IMR-90 (cell line): ENCODE measurements around the gene FBN3. TPM values are rescaled to one million over a fixed set of nuclear protein-coding genes. Genes with fewer than 3 reads are reported as not detected.

Experiments used
- ATAC-seq: fragments of 200-7000 bp; cut with Tn5 transposase; 2 replicates; pipeline ENCODE4 v1.9.1; 2020; ENCODE audit warnings: low read depth, mild to moderate bottlenecking, moderate library complexity
- BruUV-seq: library from RNA; stranded (reverse); fragments of 400-500 nt; replicated peaks from 2 replicates; lab custom pipeline; 2021; lab: Mats Ljungman, UMichigan
- CTCF ChIA-PET: fragments of 300-600 bp; formaldehyde crosslinking; extraction: SDS; loops from one replicate; lab custom pipeline; 2021; ENCODE audit warnings: antibody characterized with exemption; lab: Yijun Ruan, JAX
- POLR2A ChIA-PET: fragments of 300-600 bp; sonication (Branson Sonifier 250); formaldehyde crosslinking; loops from one replicate; lab custom pipeline; 2022; ENCODE audit warnings: antibody characterized with exemption; ENCODE audit not compliant: unreplicated experiment; lab: Charles Lee
- DNase-seq: peaks from one replicate; pipeline ENCODE4 v3.0.0; 2013
- H2AFZ ChIP-seq: replicated peaks from 2 replicates; pipeline ENCODE3; 2013; ENCODE audit warnings: low read length, mild to moderate bottlenecking; ENCODE audit not compliant: poor library complexity
- H2AK5ac ChIP-seq: 2 replicates; pipeline ENCODE4 v1.6.1; 2013; ENCODE audit warnings: low read depth, low read length, inconsistent platforms
- H2AK9ac ChIP-seq: replicated peaks from 2 replicates; pipeline ENCODE3; 2013; ENCODE audit warnings: mild to moderate bottlenecking, low read depth, low read length, moderate library complexity; ENCODE audit not compliant: poor library complexity
- H2BK120ac ChIP-seq: 2 replicates; pipeline ENCODE4 v1.6.1; 2013; ENCODE audit warnings: low read depth, low read length, inconsistent platforms
- H2BK15ac ChIP-seq: 3 replicates; pipeline ENCODE4 v1.6.1; 2013; ENCODE audit warnings: low read depth, low read length, inconsistent platforms
- H2BK20ac ChIP-seq: 2 replicates; pipeline ENCODE4 v1.6.1; 2013; ENCODE audit warnings: low read depth, mild to moderate bottlenecking, inconsistent platforms, low read length, moderate library complexity
- H2BK5ac ChIP-seq: 2 replicates; pipeline ENCODE4 v1.6.1; 2013; ENCODE audit warnings: mild to moderate bottlenecking, low read depth, low read length, inconsistent platforms; ENCODE audit not compliant: poor library complexity, severe bottlenecking
- H3K14ac ChIP-seq: replicated peaks from 2 replicates; pipeline ENCODE4 v1.6.1; 2013; ENCODE audit warnings: low read depth, low read length, inconsistent platforms
- H3K18ac ChIP-seq: 2 replicates; pipeline ENCODE4 v1.6.1; 2013; ENCODE audit warnings: low read depth, low read length, control low read depth
- H3K23ac ChIP-seq: 2 replicates; pipeline ENCODE4 v1.6.1; 2013; ENCODE audit warnings: low read depth, low read length, inconsistent platforms
- H3K27ac ChIP-seq: 2 replicates; pipeline ENCODE4 v1.5.1; 2013; ENCODE audit warnings: mild to moderate bottlenecking, control low read depth, low read length; ENCODE audit not compliant: insufficient read depth
- H3K27me3 ChIP-seq: 2 replicates; pipeline ENCODE4 v1.6.1; 2013; ENCODE audit warnings: low read length; ENCODE audit not compliant: control insufficient read depth, insufficient read depth
- H3K36me3 ChIP-seq: 2 replicates; pipeline ENCODE4 v1.6.1; 2013; ENCODE audit warnings: low read length, mixed read lengths; ENCODE audit not compliant: control insufficient read depth, insufficient read depth
- H3K4ac ChIP-seq: 2 replicates; pipeline ENCODE4 v1.6.1; 2013; ENCODE audit warnings: low read depth, low read length, inconsistent platforms
- H3K4me1 ChIP-seq: 2 replicates; pipeline ENCODE4 v1.6.1; 2013; ENCODE audit warnings: low read length, mixed read lengths; ENCODE audit not compliant: control insufficient read depth, insufficient read depth
- H3K4me2 ChIP-seq: 2 replicates; pipeline ENCODE4 v1.6.1; 2013; ENCODE audit warnings: low read depth, mild to moderate bottlenecking, control low read depth, low read length, moderate library complexity
- H3K4me3 ChIP-seq: 2 replicates; pipeline ENCODE4 v1.5.1; 2013; ENCODE audit warnings: low read depth, mild to moderate bottlenecking, control low read depth, low read length, moderate library complexity; ENCODE audit not compliant: insufficient read depth
- H3K56ac ChIP-seq: 2 replicates; pipeline ENCODE4 v1.6.1; 2013; ENCODE audit warnings: low read length, inconsistent platforms; ENCODE audit not compliant: insufficient read depth; ENCODE audit errors: extremely low read depth
- H3K79me1 ChIP-seq, 2 experiments: 2 replicates each; pipeline ENCODE4 v1.6.1; 2013; ENCODE audit warnings: low read length in 2 of 2, inconsistent platforms in 1 of 2, low read depth in 1 of 2
- H3K9ac ChIP-seq: 2 replicates; pipeline ENCODE4 v1.6.1; 2013; ENCODE audit warnings: low read depth, low read length, control low read depth
- H3K9me1 ChIP-seq: 2 replicates; pipeline ENCODE4 v1.6.1; 2013; ENCODE audit warnings: low read length, inconsistent platforms; ENCODE audit not compliant: insufficient read depth
- H3K9me3 ChIP-seq: 2 replicates; pipeline ENCODE4 v1.6.1; 2013; ENCODE audit warnings: low read length; ENCODE audit not compliant: control insufficient read depth, insufficient read depth
- H4K20me1 ChIP-seq: 2 replicates; pipeline ENCODE4 v1.6.1; 2013; ENCODE audit warnings: low read length, inconsistent platforms; ENCODE audit not compliant: insufficient read depth
- H4K5ac ChIP-seq: 2 replicates; pipeline ENCODE4 v1.6.1; 2013; ENCODE audit warnings: mild to moderate bottlenecking, low read depth, low read length, control low read depth
- H4K8ac ChIP-seq, 2 experiments: 2 replicates each; pipeline ENCODE4 v1.6.1; 2013; ENCODE audit warnings: low read depth in 2 of 2, low read length in 2 of 2, control low read depth in 1 of 2, inconsistent platforms in 1 of 2
- H4K91ac ChIP-seq: 2 replicates; pipeline ENCODE4 v1.6.1; 2013; ENCODE audit warnings: low read depth, low read length, inconsistent platforms; ENCODE audit not compliant: insufficient read depth
- BHLHE40 ChIP-seq: fragments of 150-350 bp; IDR thresholded peaks from 2 replicates; pipeline ENCODE4 v1.6.1; 2016; ENCODE audit warnings: mild to moderate bottlenecking, low read depth, low read length
- CEBPB ChIP-seq: IDR thresholded peaks from 2 replicates; pipeline ENCODE4 v1.6.1; 2012; ENCODE audit warnings: low read depth, low read length, improper control_type of control experiment
- CHD1 ChIP-seq: IDR thresholded peaks from 2 replicates; pipeline ENCODE4 v1.6.1; 2012; ENCODE audit warnings: low read depth, low read length, improper control_type of control experiment
- FOS ChIP-seq: fragments of 150-350 bp; IDR thresholded peaks from 2 replicates; pipeline ENCODE4 v1.6.1; 2016; ENCODE audit warnings: low read depth, low read length
- MAFK ChIP-seq: IDR thresholded peaks from 2 replicates; pipeline ENCODE4 v1.6.1; 2012; ENCODE audit warnings: low read depth, low read length, improper control_type of control experiment
- MAZ ChIP-seq: IDR thresholded peaks from 2 replicates; pipeline ENCODE4 v1.6.1; 2012; ENCODE audit warnings: low read depth, mild to moderate bottlenecking, low read length, improper control_type of control experiment, moderate library complexity, borderline replicate concordance
- NFE2L2 ChIP-seq: fragments of 150-350 bp; IDR thresholded peaks from 2 replicates; pipeline ENCODE4 v1.6.1; 2016; ENCODE audit warnings: low read depth, mild to moderate bottlenecking, low read length
- POLR2A ChIP-seq: IDR thresholded peaks from 2 replicates; pipeline ENCODE4 v1.6.1; 2012; ENCODE audit warnings: mild to moderate bottlenecking, low read depth, low read length
- RAD21 ChIP-seq: IDR thresholded peaks from 2 replicates; pipeline ENCODE4 v1.6.1; 2012; ENCODE audit warnings: low read length, improper control_type of control experiment
- RFX5 ChIP-seq: IDR thresholded peaks from 2 replicates; pipeline ENCODE4 v1.8.0; 2012; ENCODE audit warnings: low read depth, mild to moderate bottlenecking, low read length, moderate library complexity
- WGBS, 2 experiments: methylation state at CpG; one replicate each; pipeline versions ENCODE4 v1.1.5 to v1.1.7; 2013; ENCODE audit warnings: missing lambda C conversion rate in 2 of 2; ENCODE audit not compliant: insufficient read length in 1 of 2; ENCODE audit errors: extremely low coverage in 2 of 2; 5-methylcytosine and 5-hydroxymethylcytosine counted together
- dilution Hi-C: fragments of 300-500 bp; cut with HindIII; formaldehyde crosslinking; loops from one replicate; pipeline ENCODE4 v1.14.3; 2018; ENCODE audit warnings: low sequenced_read_pairs; ENCODE audit not compliant: unreplicated experiment
- in situ Hi-C: fragments of 300-500 bp; cut with MboI; formaldehyde crosslinking; loops from 3 replicates; pipeline ENCODE4 v1.14.3; 2019; ENCODE audit warnings: low sequenced_read_pairs, inconsistent platforms, mixed read lengths
- intact Hi-C: fragments of 100-400 bp; cut with micrococcal nuclease; formaldehyde crosslinking; loops from 2 replicates; pipeline ENCODE4 v1.10.0; 2022
- polyA plus RNA-seq, 3 experiments: library from polyadenylated mRNA; depleted of rRNA; stranded (reverse); fragments of >200 nt; gene quantifications; 2 replicates each; pipeline ENCODE4 v1.2.3, GENCODE V29; 2012; ENCODE audit warnings: low replicate concordance in 1 of 3
- total RNA-seq: library from RNA; depleted of rRNA; stranded (reverse); fragments of >200 nt; gene quantifications from 2 replicates; pipeline ENCODE4 v1.2.3, GENCODE V29; 2012
- TF ChIP-seq, protein P1 (sequence below): conservative IDR thresholded peaks from 2 replicates; pipeline ENCODE4 v1.5.1; 2012; ENCODE audit warnings: mild to moderate bottlenecking, low read depth, low read length, improper control_type of control experiment
- TF ChIP-seq, protein P2 (sequence below): fragments of 150-350 bp; IDR thresholded peaks from 2 replicates; pipeline ENCODE4 v1.6.1; 2016; ENCODE audit warnings: low read depth, mild to moderate bottlenecking, low read length, moderate library complexity, borderline replicate concordance

FBN3 gene
- total and polyA plus RNA-seq, 2 of the 4 experiments (the other 2 are of a cell fraction), result not detected

DNA sequence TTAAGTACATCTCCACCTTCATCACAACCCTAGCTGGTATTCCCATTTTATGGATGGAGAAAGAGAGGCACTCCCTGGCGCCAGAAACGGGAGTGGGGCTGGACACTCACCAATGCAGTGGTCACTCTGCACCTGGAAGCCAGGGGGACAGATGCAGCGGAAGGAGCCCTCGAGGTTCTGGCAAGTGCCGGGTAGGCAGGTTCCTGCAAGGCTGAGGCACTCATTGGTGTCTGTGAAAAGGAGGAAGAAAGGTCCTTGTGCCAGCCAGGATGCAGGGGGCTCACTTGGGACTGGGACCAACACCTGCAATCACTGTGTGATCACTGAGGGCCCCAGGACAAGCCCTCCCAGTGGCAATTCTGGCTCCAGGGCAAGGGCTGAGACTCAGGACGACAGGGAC lies 55.1 kb downstream of the FBN3 start:
- intact Hi-C loops, result no loop called here

More for the DNA sequence above, 55.1 kb downstream of the FBN3 start:
- Histone ChIP-seq H3K18ac (no peak overlapping the region), H2AK9ac (no peak overlapping the region), H3K14ac (no peak overlapping the region), H3K4ac (no peak overlapping the region), H3K27me3 (no peaks in the 10 kb centered on the region), H4K8ac (no peak overlapping the region), H3K79me1 (no peaks in the 10 kb centered on the region), H2AK5ac (no peak overlapping the region), H3K9ac (no peak overlapping the region), H2BK120ac (no peak overlapping the region), H2AFZ (no peak overlapping the region), H2BK5ac (no peak overlapping the region), H4K5ac (no peak overlapping the region), H3K4me3 (no peak overlapping the region), H3K23ac (no peak overlapping the region), H4K20me1 (no peaks in the 10 kb centered on the region), H3K9me3 (peaks cover 32% of the 10 kb centered on the region), H3K27ac (no peak overlapping the region), H2BK20ac (no peak overlapping the region), H3K36me3 (no peaks in the 10 kb centered on the region), H3K56ac (no peak overlapping the region), H3K9me1 (no peaks in the 10 kb centered on the region), H2BK15ac (no peak overlapping the region), H3K4me1 (no peaks in the 10 kb centered on the region), H3K4me2 (no peak overlapping the region), H4K91ac (no peak overlapping the region)
- TF ChIP-seq, protein P1, sequence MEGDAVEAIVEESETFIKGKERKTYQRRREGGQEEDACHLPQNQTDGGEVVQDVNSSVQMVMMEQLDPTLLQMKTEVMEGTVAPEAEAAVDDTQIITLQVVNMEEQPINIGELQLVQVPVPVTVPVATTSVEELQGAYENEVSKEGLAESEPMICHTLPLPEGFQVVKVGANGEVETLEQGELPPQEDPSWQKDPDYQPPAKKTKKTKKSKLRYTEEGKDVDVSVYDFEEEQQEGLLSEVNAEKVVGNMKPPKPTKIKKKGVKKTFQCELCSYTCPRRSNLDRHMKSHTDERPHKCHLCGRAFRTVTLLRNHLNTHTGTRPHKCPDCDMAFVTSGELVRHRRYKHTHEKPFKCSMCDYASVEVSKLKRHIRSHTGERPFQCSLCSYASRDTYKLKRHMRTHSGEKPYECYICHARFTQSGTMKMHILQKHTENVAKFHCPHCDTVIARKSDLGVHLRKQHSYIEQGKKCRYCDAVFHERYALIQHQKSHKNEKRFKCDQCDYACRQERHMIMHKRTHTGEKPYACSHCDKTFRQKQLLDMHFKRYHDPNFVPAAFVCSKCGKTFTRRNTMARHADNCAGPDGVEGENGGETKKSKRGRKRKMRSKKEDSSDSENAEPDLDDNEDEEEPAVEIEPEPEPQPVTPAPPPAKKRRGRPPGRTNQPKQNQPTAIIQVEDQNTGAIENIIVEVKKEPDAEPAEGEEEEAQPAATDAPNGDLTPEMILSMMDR, result no peak
- TF ChIP-seq, protein P2, sequence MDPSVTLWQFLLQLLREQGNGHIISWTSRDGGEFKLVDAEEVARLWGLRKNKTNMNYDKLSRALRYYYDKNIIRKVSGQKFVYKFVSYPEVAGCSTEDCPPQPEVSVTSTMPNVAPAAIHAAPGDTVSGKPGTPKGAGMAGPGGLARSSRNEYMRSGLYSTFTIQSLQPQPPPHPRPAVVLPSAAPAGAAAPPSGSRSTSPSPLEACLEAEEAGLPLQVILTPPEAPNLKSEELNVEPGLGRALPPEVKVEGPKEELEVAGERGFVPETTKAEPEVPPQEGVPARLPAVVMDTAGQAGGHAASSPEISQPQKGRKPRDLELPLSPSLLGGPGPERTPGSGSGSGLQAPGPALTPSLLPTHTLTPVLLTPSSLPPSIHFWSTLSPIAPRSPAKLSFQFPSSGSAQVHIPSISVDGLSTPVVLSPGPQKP, result no peak
- TF ChIP-seq RFX5 (no peak), NFE2L2 (no peak), RAD21 (no peak), CEBPB (no peak), CHD1 (no peak), POLR2A (no peak), MAZ (no peak), FOS (no peak), MAFK (no peak), BHLHE40 (no peak)
- dilution Hi-C loops (no loop called here), in situ Hi-C loops (no loop called here)
- 75% methylated on average over 5 of the region's 6 CpGs; no CpG with 5 or more reads in 1 of the 2 experiments for WGBS, 2 experiments
- no peak for DNase-seq
- no peak for ATAC-seq
- ChIA-PET POLR2A (no interaction called here), CTCF (no interaction called here)
- no TSS peak for BruUV-seq
